Activated naive CD4-positive, alpha-beta T cell treated with anti-CD3 and anti-CD28 coated beads for 36 hours (primary cell): ENCODE results near the gene CASP2. TPM values are rescaled to one million over a fixed set of nuclear protein-coding genes. Genes with fewer than 3 reads are reported as not detected.

ENCODE experiments used
- CTCF ChIA-PET: fragments of 350-600 bp; sonication (Branson Sonifier 250); formaldehyde crosslinking; loops from one replicate; lab custom pipeline; 2021; ENCODE audit warnings: antibody characterized with exemption; lab: Charles Lee
- DNase-seq: peaks from one replicate; pipeline ENCODE4 v3.0.0-alpha.2; 2020
- H3K27ac Mint-ChIP-seq: one replicate; pipeline ENCODE4 v1.8.0; 2021; ENCODE audit warnings: mild to moderate bottlenecking, mixed read lengths
- H3K27me3 Mint-ChIP-seq: one replicate; pipeline ENCODE4 v1.8.0; 2021; ENCODE audit warnings: low read depth, mixed read lengths
- H3K36me3 Mint-ChIP-seq: one replicate; pipeline ENCODE4 v1.8.0; 2021; ENCODE audit warnings: low read depth, mixed read lengths
- H3K4me1 Mint-ChIP-seq: one replicate; pipeline ENCODE4 v1.8.0; 2021; ENCODE audit warnings: low read depth, mixed read lengths
- H3K4me3 Mint-ChIP-seq: one replicate; pipeline ENCODE4 v1.8.0; 2021; ENCODE audit warnings: mild to moderate bottlenecking, moderate library complexity, mixed read lengths
- H3K9me3 Mint-ChIP-seq: one replicate; pipeline ENCODE4 v1.8.0; 2021; ENCODE audit warnings: mixed read lengths
- intact Hi-C: fragments of 100-400 bp; cut with micrococcal nuclease; formaldehyde crosslinking; loops from one replicate; pipeline ENCODE4 v1.15.1; 2023
- total RNA-seq, 2 experiments: library from RNA; stranded (reverse); gene quantifications; one replicate each; pipeline ENCODE4 v1.2.3, GENCODE V29; 2021

The CASP2 gene
- total RNA-seq, 2 experiments from 2014 or later = 116 to 124 TPM

DNA sequence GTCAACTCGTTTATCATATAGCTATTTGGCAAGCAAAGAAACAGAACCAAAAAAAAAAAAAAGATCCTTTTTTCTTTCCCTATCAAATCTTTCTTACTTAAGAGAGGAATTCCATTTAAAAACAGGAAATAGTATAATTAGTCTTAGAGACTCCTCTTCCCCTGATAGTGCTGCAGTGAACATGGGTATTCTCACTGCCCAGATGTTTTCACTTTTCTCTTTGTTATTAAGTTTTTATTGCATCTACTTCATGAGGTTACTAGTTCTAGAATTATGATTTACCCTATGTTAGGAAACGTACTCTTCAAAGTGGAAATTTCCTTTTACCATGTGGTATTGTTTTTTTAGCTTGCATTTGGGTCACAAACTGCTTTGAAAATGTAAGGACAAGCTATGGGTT, 8.5 kb downstream of the CASP2 start:
- Mint-ChIP-seq H3K27me3 (no peaks in the 10 kb centered on the region), H3K4me3 (no peak overlapping the region), H3K36me3 (peaks cover 77% of the 10 kb centered on the region), H3K4me1 (peaks cover 45% of the 10 kb centered on the region), H3K27ac (no peak overlapping the region), H3K9me3 (no peaks in the 10 kb centered on the region)
- intact Hi-C loops = no loop called here
- no peak for DNase-seq
- CTCF ChIA-PET = interaction anchor here (0.7 to 9.4 kb wide), 7 partner anchors 9 to 82 kb away, joined by 3 to 137 read pairs (median 4); partner anchors contain the start of gene FAM131B

GRCh38 chr7:143299346-143299745, 11.2 kb downstream of the CASP2 start:
- CTCF ChIA-PET = interaction anchor here (0.7 to 9.4 kb wide), 28 partner anchors 8 to 148 kb away, joined by 3 to 137 read pairs (median 4); partner anchors contain the start of genes CASP2, EPHA1 and GSTK1
- H3K4me3 Mint-ChIP-seq = no peak overlapping the region
- intact Hi-C loops = loop anchor here (1.0 kb wide), 1 partner anchor 58 kb away; no protein-coding TSS in a partner anchor
- DNase-seq = no peak
- peaks cover 71% of the 10 kb centered on the region for H3K36me3 Mint-ChIP-seq
- H3K27ac Mint-ChIP-seq = no peak overlapping the region
- no peaks in the 10 kb centered on the region for H3K9me3 Mint-ChIP-seq
- peaks cover 31% of the 10 kb centered on the region for H3K4me1 Mint-ChIP-seq
- H3K27me3 Mint-ChIP-seq = no peaks in the 10 kb centered on the region

- H3K36me3 Mint-ChIP-seq = peaks cover 71% of the 10 kb centered on the region
- H3K27me3 Mint-ChIP-seq = no peaks in the 10 kb centered on the region
- peak overlapping the region; percentile 15 for H3K27ac Mint-ChIP-seq
- intact Hi-C loops = loop anchor here (1.0 kb wide), 1 partner anchor 59 kb away; no protein-coding TSS in a partner anchor
- no peaks in the 10 kb centered on the region for H3K9me3 Mint-ChIP-seq
- peaks cover 31% of the 10 kb centered on the region for H3K4me1 Mint-ChIP-seq
- CTCF ChIA-PET = interaction anchor here (0.7 to 9.4 kb wide), 28 partner anchors 9 to 147 kb away, joined by 3 to 137 read pairs (median 4); partner anchors contain the start of genes CASP2, EPHA1 and GSTK1
- no peak overlapping the region for H3K4me3 Mint-ChIP-seq
- DNase-seq = peak; percentile 72
These were observed 11.7 kb downstream of the CASP2 start for GRCh38 chr7:143299840-143300239.

- H3K27me3 Mint-ChIP-seq = no peaks in the 10 kb centered on the region
- no peak overlapping the region for H3K4me3 Mint-ChIP-seq
- H3K9me3 Mint-ChIP-seq = no peaks in the 10 kb centered on the region
- DNase-seq = no peak
- H3K4me1 Mint-ChIP-seq = peaks cover 29% of the 10 kb centered on the region
- H3K27ac Mint-ChIP-seq = no peak overlapping the region
- CTCF ChIA-PET = interaction anchor here (0.6 to 9.4 kb wide), 9 partner anchors 10 to 115 kb away, joined by 3 to 137 read pairs (median 4); partner anchors contain the start of gene GSTK1
- peaks cover 71% of the 10 kb centered on the region for H3K36me3 Mint-ChIP-seq
- intact Hi-C loops = no loop called here
These were observed 13.1 kb downstream of the CASP2 start for GRCh38 chr7:143300959-143301935.

- H3K4me3 Mint-ChIP-seq = no peak overlapping the region
- no peak for DNase-seq
- peaks cover 78% of the 10 kb centered on the region for H3K36me3 Mint-ChIP-seq
- intact Hi-C loops = loop anchor here (1.0 to 2.0 kb wide), 2 partner anchors 14 to 113 kb away; no protein-coding TSS in a partner anchor
- H3K9me3 Mint-ChIP-seq = no peaks in the 10 kb centered on the region
- CTCF ChIA-PET = interaction anchor here (3.8 kb wide), 1 partner anchor 64 kb away, joined by 46 read pairs; no protein-coding TSS in a partner anchor
- H3K27me3 Mint-ChIP-seq = no peaks in the 10 kb centered on the region
- H3K4me1 Mint-ChIP-seq = peaks cover 39% of the 10 kb centered on the region
- no peak overlapping the region for H3K27ac Mint-ChIP-seq
These were observed 15.6 kb downstream of the CASP2 start for GRCh38 chr7:143303733-143304132.

GRCh38 chr7:143304938-143305337, 16.8 kb downstream of the CASP2 start:
- H3K36me3 Mint-ChIP-seq = peaks cover 82% of the 10 kb centered on the region
- no peak for DNase-seq
- intact Hi-C loops = loop anchor here (1.0 to 2.0 kb wide), 2 partner anchors 64 to 112 kb away; no protein-coding TSS in a partner anchor
- CTCF ChIA-PET = interaction anchor here (0.6 to 3.8 kb wide), 17 partner anchors 8 to 111 kb away, joined by 3 to 46 read pairs (median 4); no protein-coding TSS in a partner anchor
- no peaks in the 10 kb centered on the region for H3K27me3 Mint-ChIP-seq
- H3K27ac Mint-ChIP-seq = peak overlapping the region; percentile 71
- H3K4me3 Mint-ChIP-seq = no peak overlapping the region
- peaks cover 35% of the 10 kb centered on the region for H3K4me1 Mint-ChIP-seq
- no peaks in the 10 kb centered on the region for H3K9me3 Mint-ChIP-seq

DNA sequence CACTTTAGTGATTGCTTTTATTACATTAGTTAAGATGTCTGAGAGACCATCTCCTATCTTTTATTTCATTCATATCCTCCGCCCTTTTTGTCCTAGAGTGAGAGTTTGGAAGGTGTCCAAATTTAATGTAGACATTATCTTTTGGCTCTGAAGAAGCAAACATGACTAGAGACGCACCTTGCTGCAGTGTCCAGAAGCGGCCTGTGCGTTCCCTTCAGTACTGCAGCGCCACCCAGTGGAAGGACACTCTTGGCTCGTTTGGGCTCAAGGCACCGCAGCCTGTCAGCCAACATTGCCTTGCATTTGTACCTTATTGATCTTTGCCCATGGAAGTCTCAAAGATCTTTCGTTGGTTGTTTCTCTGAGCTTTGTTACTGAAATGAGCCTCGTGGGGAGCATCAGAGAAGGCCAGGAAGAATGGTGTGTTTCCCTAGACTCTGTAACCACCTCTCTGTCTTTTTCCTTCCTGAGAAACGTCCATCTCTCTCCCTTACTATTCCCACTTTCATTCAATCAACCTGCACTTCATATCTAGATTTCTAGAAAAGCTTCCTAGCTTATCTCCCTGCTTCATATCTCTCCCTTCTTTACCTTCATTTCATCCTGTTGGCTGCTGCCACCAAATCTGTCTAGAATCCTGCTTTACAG, 17.4 kb downstream of the CASP2 start:
- no peak overlapping the region for H3K4me3 Mint-ChIP-seq
- H3K4me1 Mint-ChIP-seq = peaks cover 41% of the 10 kb centered on the region
- peaks cover 81% of the 10 kb centered on the region for H3K36me3 Mint-ChIP-seq
- peak overlapping the region; percentile 71 for H3K27ac Mint-ChIP-seq
- intact Hi-C loops = loop anchor here (1.0 to 2.0 kb wide), 2 partner anchors 64 to 111 kb away; no protein-coding TSS in a partner anchor
- CTCF ChIA-PET = interaction anchor here (0.6 to 3.8 kb wide), 21 partner anchors 9 to 300 kb away, joined by 3 to 46 read pairs (median 4); partner anchors contain the start of gene GSTK1
- no peaks in the 10 kb centered on the region for H3K27me3 Mint-ChIP-seq
- DNase-seq = peak; percentile 83
- no peaks in the 10 kb centered on the region for H3K9me3 Mint-ChIP-seq

- H3K4me3 Mint-ChIP-seq = no peak overlapping the region
- no peaks in the 10 kb centered on the region for H3K27me3 Mint-ChIP-seq
- no peaks in the 10 kb centered on the region for H3K9me3 Mint-ChIP-seq
- H3K4me1 Mint-ChIP-seq = peaks cover 43% of the 10 kb centered on the region
- intact Hi-C loops = no loop called here
- CTCF ChIA-PET = interaction anchor here (0.5 to 2.8 kb wide), 8 partner anchors 9 to 107 kb away, joined by 3 to 28 read pairs (median 4); no protein-coding TSS in a partner anchor
- no peak overlapping the region for H3K27ac Mint-ChIP-seq
- H3K36me3 Mint-ChIP-seq = peaks cover 56% of the 10 kb centered on the region
- DNase-seq = no peak
These were observed 20.5 kb downstream of the CASP2 start for GRCh38 chr7:143308632-143309031.

DNA sequence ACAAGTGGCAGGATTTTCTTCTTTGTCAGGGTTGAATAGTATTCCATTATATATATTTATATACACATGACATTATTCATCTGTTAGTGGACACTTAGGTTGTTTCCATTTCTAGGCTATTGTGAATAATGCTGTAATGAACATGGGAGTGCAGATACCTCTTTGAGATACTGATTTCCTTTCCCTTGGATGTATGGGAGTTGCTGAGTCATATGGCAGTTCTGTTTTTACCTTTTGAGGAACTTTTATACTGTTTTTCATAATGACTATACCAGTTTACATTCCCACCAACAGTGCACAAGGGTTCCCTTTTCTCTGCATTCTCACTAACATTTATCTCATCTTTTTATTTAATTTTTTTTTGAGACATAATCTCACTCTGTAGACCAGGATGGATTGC, 26.0 kb downstream of the CASP2 start:
- no peak overlapping the region for H3K4me3 Mint-ChIP-seq
- no peak for DNase-seq
- H3K27ac Mint-ChIP-seq = no peak overlapping the region
- intact Hi-C loops = no loop called here
- CTCF ChIA-PET = no interaction called here
- peaks cover 10% of the 10 kb centered on the region for H3K4me1 Mint-ChIP-seq
- no peaks in the 10 kb centered on the region for H3K27me3 Mint-ChIP-seq
- no peaks in the 10 kb centered on the region for H3K9me3 Mint-ChIP-seq
- H3K36me3 Mint-ChIP-seq = peaks cover 14% of the 10 kb centered on the region

DNA sequence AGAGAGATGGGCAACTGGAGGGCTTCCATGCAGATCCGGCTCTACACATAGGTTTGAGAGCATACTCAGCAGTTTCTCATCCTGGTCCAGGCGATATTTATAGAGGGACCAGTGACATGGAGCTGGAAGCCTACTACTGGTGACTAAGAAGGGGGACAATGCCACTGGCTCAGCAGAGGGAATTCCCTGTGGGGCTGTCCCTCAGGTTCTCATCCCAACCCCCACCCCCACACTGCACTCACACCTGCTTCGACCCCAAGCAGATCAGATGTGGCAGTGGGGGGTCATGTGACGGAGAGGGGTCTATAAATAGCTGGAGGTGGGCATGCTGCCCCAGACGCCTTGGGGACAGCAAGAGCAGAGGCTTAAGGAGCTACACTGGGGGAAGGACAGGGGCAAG, 27.6 kb downstream of the CASP2 start, which contains the start of gene CLCN1:
CLCN1 (plus strand) TSS at position 336 of the 400 bp plus-strand sequence. CDS start 102 bp downstream, outside the sequence.
- DNase-seq = no peak
- intact Hi-C loops = no loop called here
- no peaks in the 10 kb centered on the region for H3K9me3 Mint-ChIP-seq
- H3K27ac Mint-ChIP-seq = no peak within 1 kb of the TSS
- no peaks in the 10 kb centered on the region for H3K36me3 Mint-ChIP-seq
- CTCF ChIA-PET = interaction anchor here (0.7 to 1.0 kb wide), 3 partner anchors 9 to 101 kb away, joined by 3 to 4 read pairs (median 3); no protein-coding TSS in a partner anchor
- H3K27me3 Mint-ChIP-seq = no peaks in the 10 kb centered on the region
- H3K4me3 Mint-ChIP-seq = no peak within 1 kb of the TSS
- H3K4me1 Mint-ChIP-seq = no peaks in the 10 kb centered on the region

DNA sequence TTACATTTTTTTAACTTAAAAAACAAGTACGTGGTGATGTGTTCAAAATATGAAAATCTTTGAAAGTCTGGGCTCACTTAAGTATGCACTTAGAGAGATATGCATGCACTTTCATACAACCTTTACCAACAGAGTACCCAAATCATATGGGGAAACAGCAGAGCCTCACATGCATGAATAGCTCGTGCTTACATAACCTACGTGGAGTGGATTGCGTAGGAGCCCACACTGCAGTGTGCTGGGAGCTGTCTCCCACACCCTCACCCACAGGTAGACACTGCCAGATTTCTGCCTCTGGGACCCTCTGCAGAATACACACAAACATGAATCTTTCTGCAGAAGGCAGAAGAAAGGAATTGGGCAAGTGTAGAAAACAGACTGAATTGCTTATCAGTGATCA, 28.3 kb downstream of the CASP2 start:
- no peaks in the 10 kb centered on the region for H3K36me3 Mint-ChIP-seq
- H3K27me3 Mint-ChIP-seq = no peaks in the 10 kb centered on the region
- no peak overlapping the region for H3K4me3 Mint-ChIP-seq
- H3K27ac Mint-ChIP-seq = no peak overlapping the region
- intact Hi-C loops = no loop called here
- CTCF ChIA-PET = interaction anchor here (1.0 kb wide), 1 partner anchor 101 kb away, joined by 3 read pairs; no protein-coding TSS in a partner anchor
- DNase-seq = no peak
- no peaks in the 10 kb centered on the region for H3K9me3 Mint-ChIP-seq
- H3K4me1 Mint-ChIP-seq = no peaks in the 10 kb centered on the region
